Peyer's patch (tissue), 4 donors: ENCODE measurements around the gene CARM1. TPM values are rescaled to one million over a fixed set of nuclear protein-coding genes. Genes with fewer than 3 reads are reported as not detected.

ENCODE experiments used
- DNase-seq, 3 donors: peaks; one replicate each; pipeline ENCODE4 v3.0.0-alpha.2; 2017 to 2019
- H3K27ac ChIP-seq, 4 donors: fragments of 200-600 bp; sonication (generic); one replicate each; pipeline ENCODE4 v1.5.1; 2016 to 2019
- H3K27me3 ChIP-seq, 2 donors: fragments of 200-600 bp; sonication (generic); one replicate each; pipeline ENCODE4 v1.5.1; 2019
- H3K36me3 ChIP-seq, 3 donors: fragments of 200-600 bp; sonication (generic); one replicate each; pipeline ENCODE4 v1.5.1; 2016 to 2019
- H3K4me1 ChIP-seq, 4 donors: fragments of 200-600 bp; sonication (generic); one replicate each; pipeline ENCODE4 v1.5.1; 2016 to 2019
- H3K4me3 ChIP-seq, 4 donors: fragments of 200-600 bp; sonication (generic); 1 replicate in 3 of 4; 2 replicates in 1 of 4; pipeline ENCODE4 v1.5.1; 2016 to 2019; ENCODE audit warnings: mild to moderate bottlenecking in 1 of 4
- H3K9me3 ChIP-seq, 4 donors: fragments of 200-600 bp; sonication (generic); one replicate each; pipeline ENCODE4 v1.5.1; 2016 to 2019; ENCODE audit warnings: mild to moderate bottlenecking in 1 of 4
- POLR2A ChIP-seq, 2 donors: fragments of 450-650 bp; IDR thresholded peaks; one replicate each; pipeline ENCODE4 v1.5.1; 2017; ENCODE audit warnings: antibody characterized with exemption in 2 of 2, mild to moderate bottlenecking in 2 of 2, moderate library complexity in 2 of 2
- total RNA-seq, 4 donors: library from RNA; depleted of rRNA; stranded (reverse); fragments of >200 nt; gene quantifications; one replicate each; pipeline ENCODE4 v1.1.0, GENCODE V29; 2016
- TF ChIP-seq, protein P1 (sequence below), 6 experiments: fragments of 450-650 bp in 4 of 6; fragments of 200-600 bp in 2 of 6; sonication (generic) in 1 of 6; IDR thresholded peaks; one replicate each; pipeline ENCODE4 v1.5.1; 2017 to 2019; ENCODE audit warnings: antibody characterized with exemption in 6 of 6, mild to moderate bottlenecking in 3 of 6, moderate library complexity in 1 of 6

The CARM1 gene
- total RNA-seq, 4 donors from 2014 or later, result 23.8 to 40.6 (median 29.7) TPM

DNA sequence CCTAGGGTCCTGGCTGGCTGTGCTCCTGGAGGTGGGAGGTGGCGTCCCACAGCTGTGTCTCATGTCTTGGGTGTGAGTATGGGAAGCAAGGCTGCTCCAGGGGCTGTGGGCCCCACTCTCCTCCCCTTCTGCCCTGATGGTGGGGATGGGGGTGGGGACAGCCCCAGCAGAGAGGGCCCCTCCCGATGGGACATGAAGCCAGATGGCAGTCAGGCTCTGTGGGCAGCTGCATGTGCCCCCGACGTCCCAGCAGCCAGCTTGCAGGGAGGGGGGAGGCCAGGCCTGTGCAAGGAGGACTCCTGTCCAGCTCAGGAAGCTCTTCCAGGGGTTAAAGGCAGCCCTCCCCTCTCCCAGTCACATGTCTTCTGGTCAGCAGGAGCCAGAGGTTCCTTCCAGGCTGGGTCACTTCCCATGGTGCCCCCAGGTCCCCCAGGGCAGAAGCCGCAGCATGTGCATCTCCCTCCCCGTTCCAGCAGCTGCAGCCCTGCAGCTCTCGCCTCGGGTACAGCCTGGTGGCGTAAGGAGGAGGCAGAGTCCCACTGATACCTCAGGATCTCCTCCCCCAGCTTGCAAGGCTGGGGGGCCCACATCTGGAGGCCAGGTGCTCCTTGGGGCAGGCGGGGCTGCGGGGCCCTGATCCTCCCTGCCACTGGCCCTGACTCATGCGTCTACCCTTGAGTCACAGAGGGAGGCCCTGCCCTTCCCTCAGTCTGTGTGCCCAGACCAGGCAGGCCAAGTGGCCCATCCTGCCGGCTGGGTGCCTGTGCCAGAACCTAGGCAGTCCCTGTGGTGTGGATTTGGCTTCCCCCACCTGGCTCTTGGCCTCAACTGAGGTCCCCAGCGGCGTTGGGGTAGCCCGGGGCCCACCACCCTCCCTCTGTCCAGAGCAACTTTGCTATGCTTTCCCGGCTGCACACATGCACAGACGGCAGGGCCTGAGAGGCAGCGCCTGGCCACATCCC is 44.1 kb downstream of the CARM1 start:
- no peak overlapping the region for H3K27ac ChIP-seq
- TF ChIP-seq, protein P1, sequence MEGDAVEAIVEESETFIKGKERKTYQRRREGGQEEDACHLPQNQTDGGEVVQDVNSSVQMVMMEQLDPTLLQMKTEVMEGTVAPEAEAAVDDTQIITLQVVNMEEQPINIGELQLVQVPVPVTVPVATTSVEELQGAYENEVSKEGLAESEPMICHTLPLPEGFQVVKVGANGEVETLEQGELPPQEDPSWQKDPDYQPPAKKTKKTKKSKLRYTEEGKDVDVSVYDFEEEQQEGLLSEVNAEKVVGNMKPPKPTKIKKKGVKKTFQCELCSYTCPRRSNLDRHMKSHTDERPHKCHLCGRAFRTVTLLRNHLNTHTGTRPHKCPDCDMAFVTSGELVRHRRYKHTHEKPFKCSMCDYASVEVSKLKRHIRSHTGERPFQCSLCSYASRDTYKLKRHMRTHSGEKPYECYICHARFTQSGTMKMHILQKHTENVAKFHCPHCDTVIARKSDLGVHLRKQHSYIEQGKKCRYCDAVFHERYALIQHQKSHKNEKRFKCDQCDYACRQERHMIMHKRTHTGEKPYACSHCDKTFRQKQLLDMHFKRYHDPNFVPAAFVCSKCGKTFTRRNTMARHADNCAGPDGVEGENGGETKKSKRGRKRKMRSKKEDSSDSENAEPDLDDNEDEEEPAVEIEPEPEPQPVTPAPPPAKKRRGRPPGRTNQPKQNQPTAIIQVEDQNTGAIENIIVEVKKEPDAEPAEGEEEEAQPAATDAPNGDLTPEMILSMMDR (IDR thresholded peaks at IDR 0.05), result no peak
- TF ChIP-seq POLR2A (IDR thresholded peaks at IDR 0.05), result no peak
- no peaks in the 10 kb centered on the region for H3K4me1 ChIP-seq
- no peak overlapping the region for H3K4me3 ChIP-seq
- H3K9me3 ChIP-seq, result no peaks in the 10 kb centered on the region
- DNase-seq, result no peak
- H3K27me3 ChIP-seq, result no peaks in the 10 kb centered on the region
- peaks cover 0 to 81% (median 0%) of the 10 kb centered on the region in 3 donors for H3K36me3 ChIP-seq

DNA sequence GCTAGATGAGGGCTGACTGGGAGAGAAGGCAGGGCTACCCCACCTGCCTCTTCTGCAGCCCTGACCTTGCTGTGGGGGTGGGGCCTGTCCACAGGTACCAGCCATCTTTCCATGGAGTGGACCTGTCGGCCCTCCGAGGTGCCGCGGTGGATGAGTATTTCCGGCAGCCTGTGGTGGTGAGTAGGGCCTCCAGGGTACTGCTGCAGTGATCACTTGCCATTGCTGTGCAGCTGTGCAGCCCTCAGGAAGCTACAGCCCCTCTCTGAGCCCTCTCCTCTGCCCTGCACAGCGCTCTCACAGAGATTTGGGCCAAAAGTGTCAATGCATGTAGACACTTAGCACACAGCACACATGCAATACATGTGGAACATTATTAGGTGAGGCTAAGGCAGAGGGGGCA is 45.2 kb downstream of the CARM1 start:
- DNase-seq, result no peak
- Histone ChIP-seq H3K27me3 (no peaks in the 10 kb centered on the region), H3K36me3 (peaks cover 0 to 80% (median 0%) of the 10 kb centered on the region in 3 donors), H3K27ac (no peak overlapping the region), H3K4me3 (no peak overlapping the region), H3K9me3 (no peaks in the 10 kb centered on the region), H3K4me1 (no peaks in the 10 kb centered on the region)
- TF ChIP-seq, protein P1 (IDR thresholded peaks at IDR 0.05), result no peak
- TF ChIP-seq POLR2A (IDR thresholded peaks at IDR 0.05), result no peak

DNA sequence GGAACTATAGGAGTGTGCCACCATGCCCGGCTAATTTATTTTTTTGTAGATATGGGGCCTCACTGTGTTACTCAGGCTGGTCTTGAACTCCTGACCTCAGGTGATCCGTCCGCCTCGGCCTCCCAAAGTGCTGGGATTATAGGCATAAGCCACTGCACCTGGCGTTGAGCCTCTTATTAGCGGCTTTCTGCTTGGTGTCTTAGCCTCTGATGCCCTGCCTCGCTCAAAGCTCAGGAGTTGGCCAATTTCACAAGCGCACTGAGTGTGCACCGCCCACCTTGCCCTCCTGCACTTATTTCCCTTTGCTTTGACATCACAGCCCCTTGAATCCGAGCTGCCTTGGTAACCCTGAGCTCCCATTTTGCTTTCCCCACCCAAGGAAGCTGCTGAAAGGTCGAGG is 47.0 kb downstream of the CARM1 start:
- no peaks in the 10 kb centered on the region for H3K9me3 ChIP-seq

DNA sequence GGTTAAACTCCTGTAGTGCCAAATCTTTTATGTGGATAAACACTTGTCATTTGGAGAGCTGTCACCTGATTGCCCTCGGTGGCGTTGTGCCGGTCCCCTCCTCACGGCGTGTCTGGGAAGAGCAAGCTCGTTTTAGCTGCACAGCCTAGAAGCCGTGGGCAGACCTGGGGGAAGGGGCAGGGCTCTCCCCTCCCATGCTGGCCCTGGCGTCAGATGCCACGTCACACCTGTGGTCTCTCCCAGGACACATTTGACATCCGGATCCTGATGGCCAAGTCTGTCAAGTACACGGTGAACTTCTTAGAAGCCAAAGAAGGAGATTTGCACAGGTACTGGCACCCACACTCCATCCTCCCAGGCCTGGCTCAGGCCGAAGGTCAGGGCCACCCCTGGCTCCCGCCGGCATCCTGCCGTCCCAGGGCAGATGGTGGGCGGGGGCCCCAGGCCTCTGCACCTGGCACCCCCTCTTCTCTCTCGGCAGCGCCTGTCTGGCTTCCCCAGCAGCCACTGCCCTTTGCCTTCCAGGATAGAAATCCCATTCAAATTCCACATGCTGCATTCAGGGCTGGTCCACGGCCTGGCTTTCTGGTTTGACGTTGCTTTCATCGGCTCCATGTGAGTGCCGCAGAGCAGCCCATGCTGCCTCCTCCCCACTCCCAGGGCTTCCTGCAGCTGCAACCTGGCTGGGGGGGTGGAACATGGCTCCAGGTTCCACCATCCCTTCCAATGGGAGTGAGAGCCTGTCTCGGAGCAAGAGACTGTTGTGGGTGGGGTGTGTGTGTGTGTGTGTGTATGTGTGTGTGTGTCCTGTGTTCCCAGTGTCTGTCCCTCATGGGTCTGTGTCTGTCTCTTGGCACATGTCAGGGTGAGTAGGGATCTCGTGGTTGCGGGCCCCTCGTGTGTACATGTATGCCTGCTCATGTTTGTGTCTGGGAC is 48.3 kb downstream of the CARM1 start:
- Histone ChIP-seq H3K9me3 (no peaks in the 10 kb centered on the region), H3K4me3 (no peak overlapping the region), H3K36me3 (peaks cover 0 to 81% (median 0%) of the 10 kb centered on the region in 3 donors), H3K4me1 (no peaks in the 10 kb centered on the region), H3K27ac (no peak overlapping the region), H3K27me3 (no peaks in the 10 kb centered on the region)
- DNase-seq, result no peak
- TF ChIP-seq, protein P1 (IDR thresholded peaks at IDR 0.05), result no peak
- TF ChIP-seq POLR2A (IDR thresholded peaks at IDR 0.05), result no peak

More for the DNA sequence above, 47.0 kb downstream of the CARM1 start:
- peaks cover 0 to 78% (median 0%) of the 10 kb centered on the region in 3 donors for H3K36me3 ChIP-seq
- DNase-seq, result no peak
- no peak overlapping the region for H3K27ac ChIP-seq
- no peak for TF ChIP-seq POLR2A (IDR thresholded peaks at IDR 0.05)
- TF ChIP-seq, protein P1 (IDR thresholded peaks at IDR 0.05), result no peak
- H3K27me3 ChIP-seq, result no peaks in the 10 kb centered on the region
- no peak overlapping the region for H3K4me3 ChIP-seq
- no peaks in the 10 kb centered on the region for H3K4me1 ChIP-seq

DNA sequence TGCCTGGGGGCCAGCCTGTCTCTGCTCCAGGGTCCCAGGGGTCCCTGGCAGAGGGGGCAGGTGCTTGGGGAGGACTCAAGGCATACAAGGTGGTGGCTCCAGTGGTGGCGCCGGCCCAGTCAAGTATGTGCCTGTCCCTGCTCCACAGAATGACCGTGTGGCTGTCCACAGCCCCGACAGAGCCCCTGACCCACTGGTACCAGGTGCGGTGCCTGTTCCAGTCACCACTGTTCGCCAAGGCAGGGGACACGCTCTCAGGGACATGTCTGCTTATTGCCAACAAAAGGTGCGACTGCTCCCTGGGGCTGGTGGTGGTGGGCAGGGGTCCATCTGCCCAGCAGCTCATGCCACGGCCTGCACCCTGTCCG is 48.9 kb downstream of the CARM1 start:
- DNase-seq, result no peak
- Histone ChIP-seq H3K27ac (no peak overlapping the region), H3K36me3 (peaks cover 0 to 79% (median 0%) of the 10 kb centered on the region in 3 donors)

More for the DNA sequence above, 48.9 kb downstream of the CARM1 start:
- Histone ChIP-seq H3K27me3 (no peaks in the 10 kb centered on the region), H3K4me3 (no peak overlapping the region), H3K4me1 (no peaks in the 10 kb centered on the region), H3K9me3 (no peaks in the 10 kb centered on the region)
- no peak for TF ChIP-seq POLR2A (IDR thresholded peaks at IDR 0.05)
- TF ChIP-seq, protein P1 (IDR thresholded peaks at IDR 0.05), result no peak
